Esophagus squamous epithelium (tissue), 5 donors: Measurements from ENCODE around the gene IGDCC3. TPM values are rescaled to one million over a fixed set of nuclear protein-coding genes. Genes with fewer than 3 reads are reported as not detected.
A peak's percentile ranks its signal among the peaks of the same experiment; 100 is the strongest.
"Not testable (repeated sequence)": the region's sequence is repeated elsewhere in the genome, so short reads cannot be mapped to it uniquely, and the experiment has no call there.

Source experiments
- DNase-seq: peaks from one replicate; lab custom pipeline; 2025; lab: John Stamatoyannopoulos, UW
- H3K27ac ChIP-seq, 4 donors: fragments of 200-600 bp; sonication (generic); one replicate each; pipeline ENCODE4 v1.5.1; 2016 to 2019; ENCODE audit warnings: mild to moderate bottlenecking in 1 of 4
- H3K27me3 ChIP-seq, 4 donors: fragments of 200-600 bp; sonication (generic); 1 replicate in 3 of 4; 2 replicates in 1 of 4; pipeline versions ENCODE4 v1.5.1 to v1.6.0; 2017 to 2021; ENCODE audit warnings: antibody characterized with exemption in 1 of 4
- H3K36me3 ChIP-seq, 3 donors: fragments of 200-600 bp; sonication (generic); one replicate each; pipeline ENCODE4 v1.5.1; 2016 to 2019
- H3K4me1 ChIP-seq, 3 donors: fragments of 200-600 bp; sonication (generic); one replicate each; pipeline ENCODE4 v1.5.1; 2017 to 2019
- H3K4me3 ChIP-seq, 4 donors: fragments of 200-600 bp; sonication (generic); 1 replicate in 3 of 4; 2 replicates in 1 of 4; pipeline ENCODE4 v1.5.1; 2016 to 2019; ENCODE audit warnings: mild to moderate bottlenecking in 2 of 4, moderate library complexity in 1 of 4
- H3K9me3 ChIP-seq, 3 donors: fragments of 200-600 bp; sonication (generic); one replicate each; pipeline ENCODE4 v1.5.1; 2016 to 2019
- POLR2A ChIP-seq, 4 donors: fragments of 450-650 bp; IDR thresholded peaks; one replicate each; pipeline ENCODE4 v1.6.1; 2017; ENCODE audit warnings: antibody characterized with exemption in 4 of 4, mild to moderate bottlenecking in 4 of 4, moderate library complexity in 3 of 4
- WGBS, 2 donors: methylation state at CpG; one replicate each; pipeline ENCODE4 v1.1.5; 2018; 5-methylcytosine and 5-hydroxymethylcytosine counted together
- intact Hi-C: fragments of 100-400 bp; cut with DNase I; formaldehyde crosslinking; loops from one replicate; pipeline ENCODE4 v1.15.0; 2022
- total RNA-seq, 4 donors: library from RNA; depleted of rRNA; stranded (reverse); fragments of >200 nt; gene quantifications; one replicate each; pipeline ENCODE4 v1.1.0, GENCODE V29; 2016
- TF ChIP-seq, protein P1 (sequence below), 6 experiments: fragments of 450-650 bp in 4 of 6; fragments of 200-600 bp in 2 of 6; sonication (generic) in 2 of 6; IDR thresholded peaks; one replicate each; pipeline ENCODE4 v1.5.1; 2016 to 2019; ENCODE audit warnings: antibody characterized with exemption in 6 of 6, mild to moderate bottlenecking in 4 of 6, moderate library complexity in 4 of 6
- donor health status: DM: yes; HTN: yes; CAD: no.

Gene IGDCC3
- total RNA-seq, 4 donors from 2014 or later, result not detected

DNA sequence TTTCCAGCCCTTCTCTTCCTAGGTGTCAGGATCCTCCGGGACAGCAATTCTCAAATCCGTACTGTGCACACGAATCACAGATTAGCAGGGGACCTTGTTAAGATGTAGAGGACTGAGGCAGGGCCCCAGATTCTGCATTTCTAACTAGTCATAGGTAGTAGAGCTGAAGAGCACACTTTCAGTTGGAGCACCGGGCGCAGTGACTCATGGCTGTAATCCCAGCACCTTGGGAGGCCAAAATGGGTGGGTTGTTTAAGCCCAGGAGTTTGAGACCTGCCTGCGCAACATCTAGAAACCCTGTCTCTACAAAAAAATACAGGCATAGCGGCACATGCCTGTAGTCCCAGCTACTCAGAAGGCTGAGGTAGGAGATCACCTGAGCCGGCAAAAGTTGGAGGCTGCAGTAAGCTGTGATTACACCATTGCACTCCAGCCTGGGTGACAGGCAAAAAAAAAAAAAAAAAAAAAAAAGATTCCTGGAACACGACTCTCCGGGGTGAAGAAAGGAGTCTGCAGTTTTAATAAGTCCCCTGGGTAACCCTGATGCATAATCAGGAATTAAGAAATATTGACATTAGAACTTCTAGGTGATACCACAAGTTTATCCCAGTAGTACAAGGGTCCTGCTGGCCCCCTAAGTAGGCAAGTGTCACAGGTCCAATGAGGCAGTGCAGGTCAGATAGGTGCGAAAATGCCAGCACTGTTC is 21.4 kb upstream of the IGDCC3 start:
- peaks cover 0 to 96% (median 10%) of the 10 kb centered on the region in 4 donors for H3K27me3 ChIP-seq

DNA sequence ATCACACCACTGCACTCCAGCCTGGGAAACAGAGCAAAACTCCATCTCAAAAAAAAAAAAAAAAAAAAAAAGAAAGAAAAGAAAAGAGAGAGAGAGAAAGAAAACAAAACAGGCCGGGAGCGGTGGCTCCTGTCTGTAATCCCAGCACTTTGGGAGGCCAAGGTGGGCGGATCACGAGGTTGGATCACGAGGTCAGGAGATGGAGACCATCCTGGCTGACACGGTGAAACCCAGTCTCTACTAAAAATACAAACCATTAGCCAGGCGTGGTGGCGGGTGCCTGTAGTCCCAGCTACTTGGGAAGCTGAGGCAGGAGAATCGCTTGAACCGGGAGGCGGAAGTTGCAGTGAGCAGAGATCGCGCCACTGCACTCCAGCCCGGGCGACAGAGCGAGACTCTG is 20.7 kb upstream of the IGDCC3 start:
- H3K27ac ChIP-seq, DNase-seq, H3K9me3 ChIP-seq, intact Hi-C loops, H3K4me3 ChIP-seq, H3K36me3 ChIP-seq: not testable (repeated sequence)
- 90 to 91% methylated on average over 16 of the region's 16 CpGs for WGBS, 2 donors
- peaks cover 0 to 28% (median 5%) of the 10 kb centered on the region in 3 donors for H3K4me1 ChIP-seq
- H3K27me3 ChIP-seq, result peaks cover 0 to 96% (median 10%) of the 10 kb centered on the region in 4 donors

More for the DNA sequence above, 21.4 kb upstream of the IGDCC3 start:
- intact Hi-C loops, result no loop called here
- DNase-seq, result no peak
- no peak for TF ChIP-seq POLR2A (IDR thresholded peaks at IDR 0.05)
- TF ChIP-seq, protein P1, sequence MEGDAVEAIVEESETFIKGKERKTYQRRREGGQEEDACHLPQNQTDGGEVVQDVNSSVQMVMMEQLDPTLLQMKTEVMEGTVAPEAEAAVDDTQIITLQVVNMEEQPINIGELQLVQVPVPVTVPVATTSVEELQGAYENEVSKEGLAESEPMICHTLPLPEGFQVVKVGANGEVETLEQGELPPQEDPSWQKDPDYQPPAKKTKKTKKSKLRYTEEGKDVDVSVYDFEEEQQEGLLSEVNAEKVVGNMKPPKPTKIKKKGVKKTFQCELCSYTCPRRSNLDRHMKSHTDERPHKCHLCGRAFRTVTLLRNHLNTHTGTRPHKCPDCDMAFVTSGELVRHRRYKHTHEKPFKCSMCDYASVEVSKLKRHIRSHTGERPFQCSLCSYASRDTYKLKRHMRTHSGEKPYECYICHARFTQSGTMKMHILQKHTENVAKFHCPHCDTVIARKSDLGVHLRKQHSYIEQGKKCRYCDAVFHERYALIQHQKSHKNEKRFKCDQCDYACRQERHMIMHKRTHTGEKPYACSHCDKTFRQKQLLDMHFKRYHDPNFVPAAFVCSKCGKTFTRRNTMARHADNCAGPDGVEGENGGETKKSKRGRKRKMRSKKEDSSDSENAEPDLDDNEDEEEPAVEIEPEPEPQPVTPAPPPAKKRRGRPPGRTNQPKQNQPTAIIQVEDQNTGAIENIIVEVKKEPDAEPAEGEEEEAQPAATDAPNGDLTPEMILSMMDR (IDR thresholded peaks at IDR 0.05), result no peak
- H3K4me1 ChIP-seq, result peaks cover 0 to 28% (median 5%) of the 10 kb centered on the region in 3 donors
- H3K9me3 ChIP-seq, result no peaks in the 10 kb centered on the region
- H3K27ac ChIP-seq, result no peak overlapping the region
- H3K4me3 ChIP-seq, result no peak overlapping the region
- no peaks in the 10 kb centered on the region for H3K36me3 ChIP-seq
- 67 to 77% methylated on average over 6 to 10 of the region's 11 CpGs for WGBS, 2 donors

DNA sequence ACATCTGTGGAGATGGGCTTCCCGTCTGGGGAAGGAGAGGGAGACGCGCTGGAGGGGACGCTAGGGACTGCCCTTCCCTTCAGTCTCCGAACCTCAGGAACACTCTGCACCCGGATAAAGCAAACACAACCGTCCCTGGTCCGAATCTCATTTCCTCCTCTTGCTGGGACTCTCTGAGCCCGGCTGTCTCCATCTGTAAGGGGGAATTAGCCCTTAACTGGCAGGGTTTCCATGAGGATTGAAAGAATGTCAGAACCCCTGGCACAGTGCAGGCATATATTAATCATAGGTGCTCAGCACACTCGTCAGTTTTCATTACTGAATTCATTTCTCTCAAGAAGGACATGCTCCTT is 19.1 kb upstream of the IGDCC3 start:
- peaks cover 0 to 28% (median 5%) of the 10 kb centered on the region in 3 donors for H3K4me1 ChIP-seq
- 10 to 29% methylated on average over 6 of the region's 10 CpGs for WGBS, 2 donors
- no peak for TF ChIP-seq POLR2A (IDR thresholded peaks at IDR 0.05)
- TF ChIP-seq, protein P1 (IDR thresholded peaks at IDR 0.05), result no peak
- H3K27ac ChIP-seq, result no peak overlapping the region
- H3K27me3 ChIP-seq, result peaks cover 0 to 95% (median 10%) of the 10 kb centered on the region in 4 donors
- intact Hi-C loops, result no loop called here
- no peak overlapping the region for H3K4me3 ChIP-seq
- DNase-seq, result no peak
- no peaks in the 10 kb centered on the region for H3K36me3 ChIP-seq
- no peaks in the 10 kb centered on the region for H3K9me3 ChIP-seq

DNA sequence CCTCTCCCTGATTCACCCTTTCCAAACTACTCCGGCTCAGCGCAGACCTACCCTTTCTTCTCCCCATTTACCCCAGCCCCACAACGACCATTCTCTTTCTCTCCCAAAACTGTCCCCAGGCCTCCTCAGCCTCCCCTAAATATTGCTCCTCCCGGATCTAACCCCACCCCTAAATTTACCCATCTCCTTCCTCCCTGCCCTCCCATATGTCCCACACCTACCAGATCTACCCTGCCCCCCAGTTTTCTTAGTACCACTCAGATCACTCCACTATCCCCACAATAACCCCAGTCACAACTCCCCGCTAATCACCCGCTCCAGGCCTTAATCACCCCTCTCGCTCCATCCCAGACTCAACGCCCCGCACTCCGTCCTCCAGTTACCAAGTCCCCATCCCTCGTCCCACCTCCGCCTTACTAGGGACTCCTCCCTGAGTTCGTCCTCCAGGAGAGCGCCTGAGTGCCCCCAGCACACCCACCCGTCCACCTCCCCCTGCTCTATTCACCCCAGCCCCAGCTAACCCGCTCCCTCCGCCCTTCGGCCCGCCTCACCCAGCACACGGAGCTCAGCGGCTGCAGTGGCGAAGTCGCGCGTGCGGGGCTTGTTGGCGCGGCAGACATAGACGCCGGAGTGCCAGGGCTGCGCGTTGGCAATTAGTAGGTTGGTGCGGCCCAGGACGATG is 18.6 kb upstream of the IGDCC3 start:
- Histone ChIP-seq H3K4me1 (peaks cover 0 to 25% (median 5%) of the 10 kb centered on the region in 3 donors), H3K36me3 (no peaks in the 10 kb centered on the region), H3K4me3 (no peak overlapping the region), H3K27ac (no peak overlapping the region), H3K9me3 (no peaks in the 10 kb centered on the region), H3K27me3 (peaks cover 0 to 96% (median 10%) of the 10 kb centered on the region in 4 donors)
- intact Hi-C loops, result no loop called here
- WGBS, 2 donors, result 18 to 31% methylated on average over 17 of the region's 34 CpGs
- no peak for TF ChIP-seq POLR2A (IDR thresholded peaks at IDR 0.05)
- TF ChIP-seq, protein P1 (IDR thresholded peaks at IDR 0.05), result no peak
- DNase-seq, result no peak

DNA sequence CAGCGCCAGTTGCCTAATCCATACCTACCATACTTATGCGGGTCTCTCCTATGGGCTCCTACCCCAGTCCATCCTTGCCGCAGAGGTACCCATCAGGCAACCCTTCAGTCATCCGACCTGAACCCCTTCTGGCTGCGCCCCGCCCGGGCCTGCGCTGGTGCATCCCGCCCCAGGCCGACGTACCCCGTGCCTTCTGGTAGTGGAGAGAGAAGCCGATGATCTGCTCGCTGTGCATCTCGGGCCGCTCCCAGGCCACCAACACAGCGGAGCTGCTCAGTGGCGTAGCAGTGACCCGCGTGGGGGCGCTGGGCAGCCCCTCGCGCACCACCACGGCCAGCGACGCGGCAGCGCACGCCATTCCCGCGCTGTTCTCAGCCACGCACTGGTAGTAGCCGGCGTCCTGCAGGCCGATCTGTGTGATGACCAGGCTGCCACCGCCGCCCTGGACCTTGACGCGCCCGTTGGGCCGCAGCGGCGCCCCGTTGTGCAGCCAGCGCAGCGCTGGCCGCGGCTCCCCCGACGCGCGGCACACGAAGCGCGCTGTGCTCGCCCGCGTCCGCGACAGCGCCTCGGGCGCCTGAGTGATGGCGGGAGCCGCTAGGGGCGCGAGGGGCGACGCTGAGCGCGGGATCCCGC is 17.9 kb upstream of the IGDCC3 start:
- no peak for DNase-seq
- Histone ChIP-seq H3K27ac (no peak overlapping the region), H3K4me3 (peak overlapping the region in 1 of 4 donors; percentile 23), H3K4me1 (peaks cover 0 to 18% (median 5%) of the 10 kb centered on the region in 3 donors), H3K36me3 (no peaks in the 10 kb centered on the region), H3K9me3 (no peaks in the 10 kb centered on the region), H3K27me3 (peaks cover 0 to 95% (median 10%) of the 10 kb centered on the region in 4 donors)
- no peak for TF ChIP-seq POLR2A (IDR thresholded peaks at IDR 0.05)
- TF ChIP-seq, protein P1 (IDR thresholded peaks at IDR 0.05), result no peak
- 17 to 28% methylated on average over 5 to 28 of the region's 72 CpGs for WGBS, 2 donors
- intact Hi-C loops, result no loop called here
